HL-60 (cell line): ENCODE data around the gene LSM4.

ENCODE experiments used
- DNase-seq, 2 experiments: peaks; one replicate each; pipeline ENCODE4 v3.0.0-alpha.2; 2010 to 2020; ENCODE audit warnings: low read depth in 1 of 2, low spot score in 1 of 2
- H3K27ac ChIP-seq: fragments of 250-450 bp; sonication (Bioruptor Pico); replicated peaks from 2 replicates; pipeline ENCODE4 v1.5.1; 2020; ENCODE audit warnings: mild to moderate bottlenecking, moderate library complexity
- H3K27me3 ChIP-seq: fragments of 250-450 bp; sonication (Bioruptor Pico); 2 replicates; pipeline ENCODE4 v1.5.1; 2021; ENCODE audit warnings: mild to moderate bottlenecking, moderate library complexity; ENCODE audit not compliant: insufficient read depth, poor library complexity, severe bottlenecking
- H3K4me3 ChIP-seq: replicated peaks from 2 replicates; pipeline ENCODE4 v1.5.1; 2011; ENCODE audit warnings: mild to moderate bottlenecking, control low read depth, low read length; ENCODE audit not compliant: insufficient read depth
- GABPA ChIP-seq: IDR thresholded peaks from 2 replicates; pipeline ENCODE4 v1.6.1; 2012; ENCODE audit warnings: low read depth
- POLR2AphosphoS5 ChIP-seq: IDR thresholded peaks from 2 replicates; pipeline ENCODE4 v1.6.1; 2012; ENCODE audit warnings: low read depth
- SPI1 ChIP-seq: IDR thresholded peaks from 2 replicates; pipeline ENCODE4 v1.6.1; 2012; ENCODE audit warnings: low read depth, mild to moderate bottlenecking, borderline replicate concordance
- microRNA-seq: library from miRNA; unstranded; fragments of <30 nt; microRNA quantifications from one replicate; pipeline ENCODE4, GENCODE V29; 2018
- TF ChIP-seq, protein P1 (sequence below): IDR thresholded peaks from one replicate; pipeline ENCODE4 v1.5.1; 2011; ENCODE audit warnings: low read length, control low read depth, inconsistent platforms; ENCODE audit not compliant: insufficient read depth
- TF ChIP-seq, protein P2 (sequence below): IDR thresholded peaks from 2 replicates; pipeline ENCODE4 v1.6.1; 2012; ENCODE audit warnings: low read depth; ENCODE audit not compliant: insufficient replicate concordance

The LSM4 gene

DNA sequence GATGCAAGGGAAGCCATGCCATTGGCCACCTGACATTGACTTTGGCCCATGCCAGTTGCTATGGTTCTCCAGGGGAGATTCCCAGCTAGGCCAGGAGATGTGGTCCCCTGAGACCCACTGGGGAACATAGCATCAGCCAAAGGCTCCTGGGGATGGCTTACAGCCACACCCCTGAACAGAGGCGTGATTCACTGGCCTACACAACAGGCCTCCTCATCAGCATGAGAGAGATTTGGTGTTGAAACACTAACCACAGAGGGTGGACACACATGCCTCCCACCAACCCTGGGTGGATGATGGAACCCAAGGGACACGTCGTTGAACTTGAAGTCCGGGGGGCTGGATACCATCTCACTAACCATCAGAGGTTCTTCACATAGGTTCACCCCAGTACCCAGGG, 63.0 kb downstream of the LSM4 start:
- no peak for DNase-seq
- Histone ChIP-seq H3K27ac (no peak overlapping the region), H3K4me3 (no peak overlapping the region), H3K27me3 (no peaks in the 10 kb centered on the region)
- no peak for TF ChIP-seq GABPA
- TF ChIP-seq, protein P1, sequence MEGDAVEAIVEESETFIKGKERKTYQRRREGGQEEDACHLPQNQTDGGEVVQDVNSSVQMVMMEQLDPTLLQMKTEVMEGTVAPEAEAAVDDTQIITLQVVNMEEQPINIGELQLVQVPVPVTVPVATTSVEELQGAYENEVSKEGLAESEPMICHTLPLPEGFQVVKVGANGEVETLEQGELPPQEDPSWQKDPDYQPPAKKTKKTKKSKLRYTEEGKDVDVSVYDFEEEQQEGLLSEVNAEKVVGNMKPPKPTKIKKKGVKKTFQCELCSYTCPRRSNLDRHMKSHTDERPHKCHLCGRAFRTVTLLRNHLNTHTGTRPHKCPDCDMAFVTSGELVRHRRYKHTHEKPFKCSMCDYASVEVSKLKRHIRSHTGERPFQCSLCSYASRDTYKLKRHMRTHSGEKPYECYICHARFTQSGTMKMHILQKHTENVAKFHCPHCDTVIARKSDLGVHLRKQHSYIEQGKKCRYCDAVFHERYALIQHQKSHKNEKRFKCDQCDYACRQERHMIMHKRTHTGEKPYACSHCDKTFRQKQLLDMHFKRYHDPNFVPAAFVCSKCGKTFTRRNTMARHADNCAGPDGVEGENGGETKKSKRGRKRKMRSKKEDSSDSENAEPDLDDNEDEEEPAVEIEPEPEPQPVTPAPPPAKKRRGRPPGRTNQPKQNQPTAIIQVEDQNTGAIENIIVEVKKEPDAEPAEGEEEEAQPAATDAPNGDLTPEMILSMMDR, result no peak
- TF ChIP-seq, protein P2, sequence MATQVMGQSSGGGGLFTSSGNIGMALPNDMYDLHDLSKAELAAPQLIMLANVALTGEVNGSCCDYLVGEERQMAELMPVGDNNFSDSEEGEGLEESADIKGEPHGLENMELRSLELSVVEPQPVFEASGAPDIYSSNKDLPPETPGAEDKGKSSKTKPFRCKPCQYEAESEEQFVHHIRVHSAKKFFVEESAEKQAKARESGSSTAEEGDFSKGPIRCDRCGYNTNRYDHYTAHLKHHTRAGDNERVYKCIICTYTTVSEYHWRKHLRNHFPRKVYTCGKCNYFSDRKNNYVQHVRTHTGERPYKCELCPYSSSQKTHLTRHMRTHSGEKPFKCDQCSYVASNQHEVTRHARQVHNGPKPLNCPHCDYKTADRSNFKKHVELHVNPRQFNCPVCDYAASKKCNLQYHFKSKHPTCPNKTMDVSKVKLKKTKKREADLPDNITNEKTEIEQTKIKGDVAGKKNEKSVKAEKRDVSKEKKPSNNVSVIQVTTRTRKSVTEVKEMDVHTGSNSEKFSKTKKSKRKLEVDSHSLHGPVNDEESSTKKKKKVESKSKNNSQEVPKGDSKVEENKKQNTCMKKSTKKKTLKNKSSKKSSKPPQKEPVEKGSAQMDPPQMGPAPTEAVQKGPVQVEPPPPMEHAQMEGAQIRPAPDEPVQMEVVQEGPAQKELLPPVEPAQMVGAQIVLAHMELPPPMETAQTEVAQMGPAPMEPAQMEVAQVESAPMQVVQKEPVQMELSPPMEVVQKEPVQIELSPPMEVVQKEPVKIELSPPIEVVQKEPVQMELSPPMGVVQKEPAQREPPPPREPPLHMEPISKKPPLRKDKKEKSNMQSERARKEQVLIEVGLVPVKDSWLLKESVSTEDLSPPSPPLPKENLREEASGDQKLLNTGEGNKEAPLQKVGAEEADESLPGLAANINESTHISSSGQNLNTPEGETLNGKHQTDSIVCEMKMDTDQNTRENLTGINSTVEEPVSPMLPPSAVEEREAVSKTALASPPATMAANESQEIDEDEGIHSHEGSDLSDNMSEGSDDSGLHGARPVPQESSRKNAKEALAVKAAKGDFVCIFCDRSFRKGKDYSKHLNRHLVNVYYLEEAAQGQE, result no peak
- no peak for TF ChIP-seq SPI1
- TF ChIP-seq POLR2AphosphoS5, result no peak

DNA sequence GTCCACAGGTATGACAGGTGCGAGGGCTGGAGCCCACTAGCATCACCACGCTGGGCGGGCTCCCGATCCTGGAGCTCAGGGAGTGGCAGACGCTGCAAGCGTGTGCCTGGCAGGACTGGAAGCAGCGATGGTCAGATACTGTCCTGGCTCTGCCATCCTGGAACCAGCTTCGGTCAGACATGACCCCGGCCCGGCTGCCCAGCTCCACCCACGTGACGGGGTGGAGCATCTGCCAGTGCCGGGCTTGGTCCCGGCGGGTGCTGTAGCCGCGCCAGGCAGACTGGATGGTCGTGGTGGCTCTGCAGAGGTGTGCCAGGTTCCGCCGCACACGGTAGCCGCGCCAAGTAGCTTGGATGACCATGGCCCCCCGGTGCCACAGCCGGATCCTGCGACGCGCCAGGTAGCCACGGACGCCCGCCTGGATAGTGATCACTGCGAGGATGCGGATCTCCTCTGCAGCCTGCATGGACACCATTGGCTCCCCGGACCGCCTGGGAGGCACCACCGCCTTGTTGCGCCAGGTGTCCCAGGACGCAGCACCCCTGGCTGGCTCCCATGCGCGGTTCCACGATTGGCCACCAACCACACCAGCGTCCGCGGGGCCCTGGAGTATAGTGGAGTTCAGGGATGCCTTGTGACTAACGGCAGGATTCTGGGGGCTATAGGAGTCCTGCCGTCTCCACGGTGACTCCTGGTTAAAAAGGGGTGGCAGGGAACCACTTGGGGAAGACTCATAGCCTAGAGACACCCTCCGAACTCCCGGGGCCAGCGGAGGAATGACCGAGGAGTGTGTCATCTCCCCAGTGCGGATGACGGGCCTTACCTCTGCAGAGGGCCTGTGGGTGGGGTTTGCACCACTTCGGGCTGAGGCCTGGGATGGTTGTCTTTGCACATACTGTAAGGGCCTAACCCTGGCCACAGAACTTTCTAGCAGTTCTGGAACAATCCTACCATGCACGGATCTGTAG, 65.1 kb downstream of the LSM4 start:
- H3K27me3 ChIP-seq, result no peaks in the 10 kb centered on the region
- TF ChIP-seq, protein P1, result no peak
- TF ChIP-seq GABPA (no peak), SPI1 (no peak), POLR2AphosphoS5 (no peak)
- TF ChIP-seq, protein P2, result no peak
- DNase-seq, result no peak
- H3K4me3 ChIP-seq, result no peak overlapping the region
- no peak overlapping the region for H3K27ac ChIP-seq

Small RNAs within 50 kb of the gene (microRNA-seq; reads per million reads assigned to microRNA genes)
- gene MIR3188, result 2.1 reads per million
